C4-2B (cell line): ENCODE results near the gene CCT5.

Experiments
- H3K27ac ChIP-seq: fragments of 450-650 bp; 2 replicates; pipeline ENCODE4 v1.5.1; 2017
- ZFX ChIP-seq: fragments of 450-650 bp; IDR thresholded peaks from 2 replicates; pipeline ENCODE4 v1.6.1; 2017
- TF ChIP-seq, protein P1 (sequence below): fragments of 450-650 bp; conservative IDR thresholded peaks from 2 replicates; pipeline ENCODE4 v1.5.1; 2017; ENCODE audit warnings: mild to moderate bottlenecking

The CCT5 gene

DNA sequence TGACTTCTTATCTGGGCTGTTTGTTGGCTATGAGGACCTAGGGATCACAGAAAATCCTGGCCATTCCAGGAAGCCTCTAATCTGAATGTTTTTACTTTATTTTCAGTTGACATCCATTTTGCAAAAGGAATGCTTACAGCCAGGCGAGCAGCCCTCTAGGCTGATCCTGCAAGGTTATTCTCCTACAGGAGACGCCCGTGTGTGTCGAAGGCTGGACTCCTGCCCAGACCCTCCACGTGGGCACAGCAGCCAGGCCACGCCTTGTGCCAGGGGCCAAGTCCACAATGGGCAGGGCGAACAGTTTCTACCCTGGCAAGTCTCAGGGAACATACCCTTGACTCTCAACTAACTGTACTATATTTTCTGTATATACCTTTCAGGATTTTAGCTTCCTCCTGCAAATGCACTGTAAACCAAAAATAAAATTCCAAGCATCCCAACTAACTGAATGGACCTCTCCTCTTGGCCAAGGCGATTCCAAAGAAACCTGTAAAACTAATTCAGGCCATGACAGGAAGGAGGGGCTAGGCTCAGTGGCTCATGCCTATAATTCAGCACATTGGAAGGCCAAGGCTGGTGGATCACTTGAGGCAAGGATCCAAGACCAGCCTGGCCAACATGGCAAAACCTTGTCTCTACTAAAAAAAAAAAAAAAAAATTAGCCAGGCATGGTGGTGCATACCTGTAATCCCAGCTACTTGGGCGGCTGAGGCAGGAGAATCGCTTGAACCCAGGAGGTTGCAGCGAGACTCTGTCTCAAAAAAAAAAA lies 51.9 kb downstream of the CCT5 start:
- peak overlapping the region; percentile 74 for H3K27ac ChIP-seq
- no peak for TF ChIP-seq ZFX
- TF ChIP-seq, protein P1, sequence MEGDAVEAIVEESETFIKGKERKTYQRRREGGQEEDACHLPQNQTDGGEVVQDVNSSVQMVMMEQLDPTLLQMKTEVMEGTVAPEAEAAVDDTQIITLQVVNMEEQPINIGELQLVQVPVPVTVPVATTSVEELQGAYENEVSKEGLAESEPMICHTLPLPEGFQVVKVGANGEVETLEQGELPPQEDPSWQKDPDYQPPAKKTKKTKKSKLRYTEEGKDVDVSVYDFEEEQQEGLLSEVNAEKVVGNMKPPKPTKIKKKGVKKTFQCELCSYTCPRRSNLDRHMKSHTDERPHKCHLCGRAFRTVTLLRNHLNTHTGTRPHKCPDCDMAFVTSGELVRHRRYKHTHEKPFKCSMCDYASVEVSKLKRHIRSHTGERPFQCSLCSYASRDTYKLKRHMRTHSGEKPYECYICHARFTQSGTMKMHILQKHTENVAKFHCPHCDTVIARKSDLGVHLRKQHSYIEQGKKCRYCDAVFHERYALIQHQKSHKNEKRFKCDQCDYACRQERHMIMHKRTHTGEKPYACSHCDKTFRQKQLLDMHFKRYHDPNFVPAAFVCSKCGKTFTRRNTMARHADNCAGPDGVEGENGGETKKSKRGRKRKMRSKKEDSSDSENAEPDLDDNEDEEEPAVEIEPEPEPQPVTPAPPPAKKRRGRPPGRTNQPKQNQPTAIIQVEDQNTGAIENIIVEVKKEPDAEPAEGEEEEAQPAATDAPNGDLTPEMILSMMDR: no peak

DNA sequence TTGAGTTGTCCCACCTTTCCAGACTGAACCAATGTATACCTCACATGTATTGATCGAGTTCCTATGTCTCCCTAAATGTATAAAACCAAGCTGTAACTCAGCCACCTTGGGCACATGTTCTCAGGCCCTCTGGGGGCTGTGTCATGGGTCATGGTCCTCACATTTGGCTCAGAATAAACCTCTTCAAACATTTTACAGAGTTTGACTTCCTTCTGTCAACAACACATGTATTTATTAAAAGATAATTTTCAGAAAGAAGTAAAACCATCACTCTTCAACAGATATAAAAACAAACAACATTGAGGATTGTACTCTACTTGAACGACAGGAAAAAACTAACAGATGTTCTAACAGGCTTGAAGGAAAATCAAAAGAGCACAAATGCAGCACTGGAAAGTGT lies 53.1 kb downstream of the CCT5 start:
- TF ChIP-seq, protein P1: no peak
- TF ChIP-seq ZFX: no peak
- no peak overlapping the region for H3K27ac ChIP-seq

DNA sequence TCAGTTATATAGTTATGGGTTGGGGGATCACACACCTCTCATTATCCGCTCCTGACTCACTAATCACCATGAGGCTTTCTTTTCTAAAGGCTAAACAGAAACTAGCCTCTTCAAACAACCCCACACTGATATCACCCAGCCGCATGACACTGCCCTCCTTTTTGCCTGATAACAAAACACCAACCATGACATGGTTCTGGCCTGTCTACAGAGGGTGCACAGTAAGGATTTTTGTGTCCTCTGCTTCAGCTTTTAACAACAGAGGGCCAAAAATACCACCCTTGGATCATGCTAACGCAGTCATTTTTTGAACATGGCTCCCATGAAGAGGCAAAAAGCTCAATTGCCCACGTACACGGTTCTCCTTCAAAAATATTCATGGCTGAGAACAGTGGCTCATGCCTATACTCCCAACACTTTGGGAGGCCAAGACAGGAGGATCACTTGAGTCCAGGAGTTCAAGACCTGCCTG lies 53.7 kb downstream of the CCT5 start:
- no peak overlapping the region for H3K27ac ChIP-seq
- TF ChIP-seq, protein P1: no peak
- no peak for TF ChIP-seq ZFX

DNA sequence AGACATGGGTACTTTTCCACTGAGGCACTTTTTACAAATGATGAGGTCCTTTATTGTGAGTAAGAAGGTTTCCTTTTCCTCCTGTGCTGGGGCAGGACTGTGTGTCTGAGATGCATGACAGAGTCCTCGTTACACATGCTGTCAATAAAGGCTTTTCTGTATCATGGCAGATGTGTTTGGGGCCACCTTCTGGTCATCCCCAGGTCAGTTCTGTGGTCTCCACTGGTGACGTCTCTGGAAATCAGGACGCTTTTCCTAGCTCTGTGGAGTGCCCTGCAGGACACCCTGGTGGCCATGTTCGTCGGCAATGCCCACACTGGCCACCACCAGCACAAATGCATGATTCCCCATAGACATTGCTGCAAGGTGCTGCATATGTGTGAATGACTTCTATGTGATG lies 54.9 kb downstream of the CCT5 start:
- TF ChIP-seq ZFX: no peak
- TF ChIP-seq, protein P1: no peak

DNA sequence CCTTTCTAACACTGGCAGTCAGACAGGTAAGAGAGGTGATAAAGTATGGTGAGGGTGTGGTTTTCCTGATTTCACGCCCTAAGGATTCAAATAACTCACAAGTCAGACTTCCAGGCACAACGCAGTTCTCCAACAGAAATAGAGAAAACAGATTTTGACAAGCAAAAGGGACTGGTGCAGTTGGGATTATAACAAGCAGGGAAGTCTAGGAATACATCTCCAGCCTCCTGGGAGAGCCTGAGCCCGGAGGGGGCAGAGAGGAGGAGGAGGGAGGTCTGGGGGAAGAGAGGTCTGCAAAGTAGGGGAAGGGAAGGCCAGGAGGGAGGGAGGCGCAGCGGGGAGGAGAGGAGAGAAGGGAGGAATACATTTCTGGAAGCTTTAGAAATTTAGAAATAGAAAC lies 56.0 kb downstream of the CCT5 start:
- peak overlapping the region; percentile 90 for H3K27ac ChIP-seq
- TF ChIP-seq, protein P1: no peak

More for the DNA sequence above, 54.9 kb downstream of the CCT5 start:
- H3K27ac ChIP-seq: peak overlapping the region; percentile 90

DNA sequence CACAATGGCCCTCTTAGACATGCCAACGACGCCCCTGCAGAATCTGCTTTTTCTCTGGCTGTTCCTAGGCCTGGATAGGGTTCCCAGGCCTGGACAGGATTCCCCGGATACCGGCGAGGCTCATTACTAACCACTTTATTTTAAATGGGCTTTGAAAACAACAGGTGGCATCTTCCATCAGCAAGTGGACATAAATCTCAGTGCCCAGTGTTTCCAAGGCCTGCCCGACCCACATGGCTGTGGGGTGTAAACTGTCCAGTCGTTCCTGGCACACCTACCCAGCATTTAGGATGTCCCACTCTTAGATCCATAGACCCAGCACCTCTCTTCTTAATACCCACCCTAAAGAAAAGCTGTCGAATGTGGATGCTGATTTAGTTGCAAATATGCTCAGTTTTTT lies 56.7 kb downstream of the CCT5 start:
- no peak for TF ChIP-seq ZFX
- TF ChIP-seq, protein P1: no peak
- H3K27ac ChIP-seq: peak overlapping the region; percentile 90

DNA sequence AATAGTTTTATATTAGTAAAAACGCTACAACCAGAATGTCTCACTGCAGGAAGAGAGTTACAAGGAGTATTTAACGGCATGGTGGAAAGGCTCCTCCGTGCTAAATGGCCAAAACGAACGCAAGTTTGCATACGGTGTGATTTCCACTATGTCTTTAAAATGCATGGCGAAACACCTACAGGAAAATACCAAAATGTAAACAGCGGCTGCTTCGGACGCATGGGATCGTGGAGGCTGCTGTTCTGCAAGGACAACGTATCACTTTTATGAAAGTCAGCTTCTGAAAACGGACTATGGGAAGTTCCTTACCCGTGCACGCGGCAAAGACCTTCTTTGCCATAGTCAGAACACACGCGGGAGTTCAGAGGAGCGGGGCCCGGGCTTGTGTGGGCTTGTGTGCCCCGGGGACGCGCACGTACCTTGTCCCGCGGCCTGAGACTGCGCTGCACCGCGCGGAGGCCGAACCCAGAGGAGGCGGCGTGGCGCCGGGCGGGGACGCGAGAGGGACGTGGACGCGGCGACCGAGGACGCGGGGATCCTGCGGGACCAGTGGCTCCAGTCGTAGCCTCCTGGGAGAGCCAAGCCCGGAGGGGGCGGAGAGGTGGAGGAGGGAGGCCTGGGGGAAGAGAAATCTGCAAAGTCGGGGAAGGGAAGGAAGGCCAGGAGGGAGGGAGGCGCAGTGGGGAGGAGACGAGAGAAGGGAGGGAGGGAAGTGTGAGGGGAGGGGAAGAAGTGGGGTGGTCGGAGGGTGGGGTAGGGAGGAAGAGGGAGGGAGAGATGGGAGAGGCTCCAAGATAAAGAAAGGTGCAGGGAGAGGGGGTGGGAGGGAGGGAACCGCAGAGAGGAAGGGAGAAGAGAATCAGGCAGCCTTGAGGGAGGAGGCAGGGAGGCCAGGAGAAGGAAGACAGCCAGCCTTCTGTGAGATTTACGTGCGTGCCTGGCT lies 57.4 kb downstream of the CCT5 start, which contains the start of gene CMBL:
TSS of gene CMBL (minus strand) at position 697 of the 943 bp plus-strand sequence. CDS start 17,140 bp downstream, outside the sequence.
- H3K27ac ChIP-seq: peak within 1 kb of the TSS; percentile 90
- TF ChIP-seq, protein P1: no peak
- TF ChIP-seq ZFX: peak; percentile 80
